Eye (tissue), 1 donor: ENCODE data around the gene METTL13.

Experiments
- DNase-seq: peaks from one replicate; pipeline ENCODE4 v3.0.0-alpha.2; 2015

METTL13 gene

DNA sequence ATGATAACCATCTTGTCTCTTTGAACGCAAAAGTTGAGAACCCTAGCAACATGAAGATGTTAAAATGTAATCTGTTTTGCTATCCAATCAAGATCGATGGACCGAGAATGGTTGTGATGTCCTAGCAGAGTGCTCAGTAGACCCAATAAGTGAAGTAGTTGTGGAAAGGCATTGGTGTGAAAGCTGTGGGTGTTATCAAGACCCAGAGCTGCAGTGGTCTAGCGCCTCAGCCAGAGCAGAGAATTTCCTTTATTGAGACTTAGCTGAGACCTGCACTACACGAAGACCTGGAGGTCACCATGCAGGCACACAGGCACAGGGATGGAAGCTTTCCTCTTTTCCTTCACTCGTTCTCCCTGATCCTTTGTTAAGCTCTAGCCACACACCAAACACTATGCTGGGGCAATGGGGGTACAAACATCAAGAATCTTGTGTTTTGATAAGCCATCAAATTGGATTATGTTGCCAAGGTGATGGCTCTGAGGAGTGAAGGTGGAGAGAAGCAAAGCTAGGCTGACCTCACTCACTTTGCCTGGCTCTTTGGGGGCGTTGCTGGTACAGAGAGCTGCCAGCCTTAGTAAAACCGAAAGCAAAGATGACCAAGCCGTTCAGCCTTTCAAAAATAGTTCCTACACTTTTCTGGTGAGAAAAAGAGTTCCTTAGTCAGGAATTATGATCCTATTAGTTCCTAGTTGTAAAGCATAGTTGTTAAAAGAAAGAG, 24.1 kb downstream of the METTL13 start:
- DNase-seq: no peak

- no peak for DNase-seq
These were observed 26.1 kb downstream of the METTL13 start for GRCh38 chr1:171807556-171807955.

- DNase-seq: no peak
These were observed 28.4 kb downstream of the METTL13 start for GRCh38 chr1:171809834-171810233.

GRCh38 chr1:171811672-171812071, 30.2 kb downstream of the METTL13 start:
- peak; percentile 25 for DNase-seq

- DNase-seq: no peak
These were observed 33.2 kb downstream of the METTL13 start for GRCh38 chr1:171814692-171815091.

DNA sequence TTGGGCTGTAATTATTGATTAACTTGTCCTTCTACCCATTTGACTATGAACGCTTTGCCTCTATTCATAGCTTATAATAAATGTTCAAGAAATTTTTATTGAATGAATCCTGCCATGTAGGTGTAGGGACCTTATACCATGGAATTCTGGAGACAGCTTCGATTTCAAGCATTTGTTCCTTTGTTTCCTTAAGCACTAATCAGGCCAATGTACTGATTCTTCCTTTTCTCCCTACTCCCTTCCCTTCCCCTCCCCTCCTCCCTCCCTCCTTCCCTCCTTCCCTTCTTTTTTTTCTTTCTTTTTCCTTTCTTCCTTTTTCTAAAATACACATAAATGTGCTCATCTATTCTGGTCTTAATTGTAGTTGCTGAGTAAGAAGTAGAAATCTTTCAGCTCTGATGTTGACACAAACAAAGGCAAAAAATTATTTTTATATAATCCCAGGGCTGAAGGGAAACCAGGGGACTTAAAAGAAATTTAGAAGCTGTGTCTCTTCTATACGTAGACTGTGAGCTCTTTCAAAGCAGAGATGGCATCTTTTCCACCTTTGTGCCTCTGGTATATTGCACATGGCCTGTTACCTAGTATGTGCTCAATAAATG, 34.9 kb downstream of the METTL13 start:
- DNase-seq: no peak

DNA sequence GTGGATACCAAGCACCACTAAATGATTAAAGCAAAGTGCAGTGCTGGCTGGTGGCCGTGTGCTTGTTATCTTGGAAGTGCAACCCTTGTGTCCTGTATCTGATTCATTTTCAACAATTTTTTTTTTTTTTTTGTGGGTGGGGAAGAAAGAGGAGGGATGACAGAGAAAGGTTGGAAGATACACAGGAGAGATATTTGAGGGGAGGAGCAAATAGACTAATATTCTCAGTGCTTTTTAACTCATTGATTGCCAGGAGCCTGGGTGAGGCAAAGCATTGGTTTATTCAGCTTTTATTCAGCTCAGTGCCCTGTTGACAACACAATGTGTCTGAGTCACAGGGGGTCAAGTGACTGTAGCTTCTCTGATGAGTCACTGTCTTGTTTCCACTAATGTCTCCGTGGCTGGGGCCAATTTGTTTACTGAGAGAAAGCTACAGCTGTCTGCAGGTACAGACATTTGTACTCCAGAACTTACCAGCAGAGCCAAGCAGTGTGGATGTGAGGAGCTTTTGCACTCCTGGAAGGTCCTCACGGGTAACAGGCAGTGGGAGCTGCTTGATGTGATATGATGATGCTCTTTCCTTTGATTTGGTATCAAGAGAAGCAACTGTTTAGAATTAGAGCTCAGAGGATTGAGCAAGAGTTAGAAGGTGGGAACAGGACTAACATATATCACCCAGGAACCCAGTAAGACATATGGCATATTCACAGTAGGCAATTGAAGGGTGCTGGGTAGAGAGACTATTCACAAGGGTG, 36.2 kb downstream of the METTL13 start:
- no peak for DNase-seq

DNA sequence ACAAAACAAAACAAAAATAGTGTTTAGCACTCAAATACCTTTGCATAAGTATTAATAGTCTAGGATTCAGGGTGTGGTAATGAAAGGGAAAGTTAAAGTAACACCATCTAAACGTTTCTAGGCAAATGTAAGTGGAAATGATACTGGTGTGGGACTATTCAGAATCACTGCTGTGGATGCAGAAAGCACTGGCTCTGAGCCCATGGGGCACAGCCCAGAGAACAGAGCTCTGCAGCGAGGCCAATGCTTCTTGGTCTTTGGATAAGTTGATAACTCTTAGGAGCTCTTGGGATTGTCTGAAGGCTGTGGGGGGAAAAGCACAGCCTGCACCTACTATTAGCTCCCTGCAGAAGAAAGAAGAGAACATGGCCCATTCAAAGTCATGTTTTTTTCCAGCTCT, 38.5 kb downstream of the METTL13 start:
- no peak for DNase-seq

DNA sequence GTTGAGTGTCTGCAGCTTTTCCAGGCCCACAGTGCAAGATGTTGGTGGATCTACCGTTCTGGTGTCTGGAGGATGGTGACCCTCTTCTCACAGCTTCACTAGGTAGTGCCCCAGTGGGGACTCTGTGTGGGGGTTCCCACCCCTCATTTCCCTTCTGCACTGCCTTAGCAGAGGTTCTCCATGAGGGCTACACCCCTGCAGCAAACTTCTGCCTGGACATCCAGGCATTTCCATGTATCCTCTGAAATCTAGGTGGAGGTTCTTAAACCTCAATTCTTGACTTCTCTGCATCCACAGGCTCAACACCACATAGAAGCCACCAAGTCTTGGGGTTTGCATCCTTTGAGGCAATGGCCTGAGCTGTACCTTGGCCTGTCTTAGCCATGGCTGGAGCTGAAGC, 45.5 kb downstream of the METTL13 start:
- DNase-seq: no peak

- no peak for DNase-seq
These were observed 47.3 kb downstream of the METTL13 start for GRCh38 chr1:171828794-171829193.

- DNase-seq: peak; percentile 60
These were observed 51.8 kb downstream of the METTL13 start for GRCh38 chr1:171833091-171833825.

GRCh38 chr1:171834821-171835220, 53.4 kb downstream of the METTL13 start:
- DNase-seq: no peak

DNA sequence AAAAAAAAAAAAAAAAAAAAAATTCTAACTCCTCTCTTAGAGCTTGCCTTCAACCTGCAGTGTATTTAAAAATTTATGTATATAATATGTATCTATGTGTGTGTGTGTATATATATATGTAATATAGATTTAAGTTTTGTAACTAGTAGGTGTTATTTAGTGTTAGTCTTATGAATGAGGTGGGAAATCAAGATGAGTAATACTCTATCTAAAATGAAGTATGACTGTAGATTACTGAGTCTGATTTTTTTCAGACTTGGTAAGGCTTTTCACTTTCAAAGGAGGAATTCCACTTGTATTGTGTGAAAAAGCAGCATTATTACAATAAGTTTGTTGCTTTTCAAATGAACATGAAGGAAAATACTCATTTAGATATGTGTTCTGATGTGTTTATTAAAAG, 54.4 kb downstream of the METTL13 start:
- DNase-seq: no peak

DNA sequence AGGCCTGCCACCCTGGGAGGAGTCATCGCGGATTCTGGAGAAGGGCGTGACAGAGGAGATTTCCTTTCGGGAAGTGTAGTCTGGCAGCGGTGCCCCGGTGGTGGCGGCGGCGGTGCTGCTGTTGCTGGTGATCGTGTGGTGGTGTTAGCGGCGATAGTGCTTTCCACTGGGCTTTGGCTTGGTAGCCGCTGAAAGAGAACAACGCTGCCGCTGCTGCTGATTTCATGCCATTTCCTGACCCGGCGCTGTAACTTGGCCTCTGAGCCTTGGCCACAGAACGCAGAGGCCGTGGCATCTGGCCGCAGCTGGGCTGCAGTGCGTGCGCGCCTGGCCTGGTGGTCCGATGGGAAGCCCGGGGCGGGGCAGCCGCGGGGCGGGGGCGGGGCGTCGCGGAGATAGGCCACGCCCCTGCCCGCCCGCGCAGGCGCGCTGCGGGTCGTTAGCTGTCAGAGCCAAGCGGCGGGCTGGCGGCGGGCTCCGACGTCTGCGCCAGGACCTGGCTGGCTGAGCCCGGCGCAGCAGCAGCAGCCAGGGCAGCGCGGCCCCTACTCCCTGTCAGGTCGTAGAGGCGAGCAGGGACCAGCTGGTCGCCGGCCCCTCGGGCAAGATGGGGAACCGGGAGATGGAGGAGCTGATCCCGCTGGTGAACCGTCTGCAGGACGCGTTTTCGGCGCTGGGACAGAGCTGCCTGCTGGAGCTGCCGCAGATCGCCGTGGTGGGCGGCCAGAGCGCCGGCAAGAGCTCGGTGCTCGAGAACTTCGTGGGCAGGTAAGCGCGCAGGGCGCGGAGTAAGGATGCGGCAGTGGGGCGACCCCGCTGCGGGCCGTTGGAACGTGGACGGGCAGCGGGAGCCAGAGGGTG, 59.8 kb downstream of the METTL13 start, which contains the start of gene DNM3:
TSS of gene DNM3 (plus strand) at position 449 of the 861 bp plus-strand sequence. CDS start at position 608, 159 bp downstream.
- peak; percentile 95 for DNase-seq

DNA sequence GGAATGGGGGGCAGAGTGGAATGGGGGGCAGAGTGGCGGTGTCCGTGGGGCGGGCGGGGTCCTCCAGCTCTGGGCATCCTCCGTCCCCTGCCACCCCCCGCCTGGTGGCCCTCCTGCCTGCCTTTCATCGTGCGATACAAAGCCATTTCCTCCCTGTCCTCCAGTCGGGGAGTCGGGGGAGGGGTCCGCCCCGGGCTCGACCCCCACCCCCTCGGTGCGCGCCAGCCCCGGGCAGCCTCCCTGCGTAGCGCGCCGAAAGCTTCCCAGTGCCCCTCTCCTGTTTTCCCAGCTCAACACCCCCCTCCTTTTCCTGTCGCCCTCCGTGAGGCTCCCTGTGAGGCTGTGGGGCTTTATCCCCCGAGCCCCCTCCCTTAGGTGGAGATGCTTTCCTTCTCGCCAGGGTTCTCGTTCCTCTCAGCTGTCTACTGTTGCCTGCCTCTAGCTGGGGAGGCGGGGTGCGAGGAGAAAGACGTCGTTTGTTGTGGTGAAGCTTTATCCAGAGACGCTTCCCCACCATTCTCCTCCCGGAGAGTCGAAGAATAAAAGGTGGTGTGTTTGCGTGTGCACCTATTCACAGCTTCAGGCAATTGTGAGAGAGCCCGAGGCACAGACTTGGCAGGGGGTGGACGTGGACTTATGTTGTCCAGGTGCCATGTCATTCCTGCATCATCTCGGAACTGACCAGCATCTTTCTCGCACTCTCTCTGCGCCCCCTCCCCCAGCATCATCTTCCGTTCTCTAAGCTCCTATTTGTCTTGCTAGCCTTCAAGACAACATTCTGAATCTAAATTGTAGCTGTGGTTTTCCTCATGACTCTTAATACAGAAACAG, 60.7 kb downstream of the METTL13 start:
- peak; percentile 73 for DNase-seq

DNA sequence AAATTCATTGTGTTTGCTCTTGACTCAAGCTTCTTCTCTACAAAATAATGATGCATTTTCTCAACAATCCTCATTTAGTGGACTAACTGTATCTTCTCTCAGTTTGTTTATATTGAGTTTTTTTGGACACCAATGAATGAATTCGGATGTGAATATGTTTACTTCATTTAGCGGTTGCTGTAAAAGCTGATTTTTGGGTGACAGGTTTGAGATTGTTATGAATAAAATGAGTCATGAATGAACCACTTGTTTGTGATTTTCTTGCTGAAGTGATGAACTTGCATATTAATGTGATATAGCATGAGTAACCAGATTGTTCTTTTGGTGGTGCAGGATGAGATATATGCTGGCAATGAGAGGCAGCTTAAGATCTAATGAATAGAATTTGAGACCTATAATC, 62.9 kb downstream of the METTL13 start:
- DNase-seq: no peak

GRCh38 chr1:171845998-171846397, 64.5 kb downstream of the METTL13 start:
- DNase-seq: no peak
